ENCODE results near the gene RIMS4.
"Not testable (repeated sequence)": the region's sequence is repeated elsewhere in the genome, so short reads cannot be mapped to it uniquely, and the experiment has no call there.

Gene RIMS4

DNA sequence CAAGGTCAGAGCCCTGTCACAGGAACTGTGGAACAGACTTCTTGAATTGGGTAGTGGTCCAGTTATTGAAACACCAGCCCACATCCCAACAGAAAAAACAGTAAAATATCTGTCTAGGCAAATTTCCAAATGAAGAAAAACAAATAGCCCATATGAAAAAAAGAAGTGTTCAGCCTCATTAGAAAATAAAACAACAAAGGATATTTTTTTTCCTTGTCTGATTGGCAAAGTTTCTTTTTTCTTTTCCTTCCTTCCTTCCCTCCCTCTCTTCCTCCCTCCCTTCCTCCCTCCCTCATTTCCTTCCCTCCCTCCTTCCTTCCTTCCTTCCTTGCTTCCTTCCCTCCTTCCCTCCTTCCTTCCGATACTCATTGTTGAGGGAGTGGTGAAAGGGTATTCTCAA is 20.6 kb upstream of the RIMS4 start:
- DNase-seq (ENCODE audit: low read depth in 1 of 2, low spot score in 1 of 2), result no peak

GRCh38 chr20:44830523-44830922 is 20.2 kb upstream of the RIMS4 start:
- no peak for DNase-seq (ENCODE audit: low read depth in 1 of 2, low spot score in 1 of 2)

GRCh38 chr20:44829688-44830087 is 19.3 kb upstream of the RIMS4 start:
- DNase-seq (ENCODE audit: low read depth in 1 of 2, low spot score in 1 of 2), result no peak

DNA sequence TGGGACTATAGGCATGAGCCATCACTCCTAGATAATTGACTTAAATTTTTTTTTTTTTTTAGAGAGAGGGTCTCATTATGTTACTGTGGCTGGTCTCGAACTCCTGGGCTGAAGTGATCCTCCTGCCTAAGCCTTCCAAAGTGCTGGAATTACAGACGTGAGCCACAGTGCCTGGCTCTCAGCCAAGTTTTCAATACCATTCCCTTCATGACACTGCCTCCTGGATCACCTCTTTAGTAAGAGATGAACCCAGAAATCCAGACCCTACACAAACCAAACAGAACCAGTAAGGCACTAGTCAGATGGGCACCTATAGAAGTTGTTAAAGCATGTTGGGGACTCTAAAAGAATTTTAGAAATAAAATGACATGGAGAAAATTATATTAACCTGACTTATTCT is 18.3 kb upstream of the RIMS4 start:
- DNase-seq (ENCODE audit: low read depth in 1 of 2, low spot score in 1 of 2), result no peak

- DNase-seq (ENCODE audit: low read depth in 1 of 2, low spot score in 1 of 2), result no peak
Observed at GRCh38 chr20:44827401-44827800, 17.1 kb upstream of the RIMS4 start.

- DNase-seq (ENCODE audit: low read depth in 1 of 2, low spot score in 1 of 2), result not testable (repeated sequence)
Observed at GRCh38 chr20:44821576-44821975, 11.2 kb upstream of the RIMS4 start.

DNA sequence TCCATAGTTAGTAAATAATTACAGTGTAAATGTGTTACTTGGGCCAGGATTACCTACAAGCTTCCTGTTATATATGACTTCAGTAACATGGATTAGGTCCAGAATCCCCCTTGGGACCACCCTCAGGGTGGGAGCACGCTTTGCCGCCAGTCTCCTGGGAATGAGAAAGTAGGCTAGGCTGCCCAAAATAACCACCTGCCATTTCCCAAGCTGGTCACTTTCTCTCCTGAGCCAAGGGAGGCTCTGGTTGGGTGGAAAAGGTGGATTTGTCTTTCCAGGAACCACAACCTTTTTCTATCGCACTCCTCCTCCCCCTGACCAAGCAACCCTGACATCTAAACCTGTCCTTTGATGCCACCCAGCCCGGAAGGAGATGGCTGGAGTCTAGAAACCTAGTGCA is 9.6 kb upstream of the RIMS4 start:
- DNase-seq (ENCODE audit: low read depth in 1 of 2, low spot score in 1 of 2), result no peak

DNA sequence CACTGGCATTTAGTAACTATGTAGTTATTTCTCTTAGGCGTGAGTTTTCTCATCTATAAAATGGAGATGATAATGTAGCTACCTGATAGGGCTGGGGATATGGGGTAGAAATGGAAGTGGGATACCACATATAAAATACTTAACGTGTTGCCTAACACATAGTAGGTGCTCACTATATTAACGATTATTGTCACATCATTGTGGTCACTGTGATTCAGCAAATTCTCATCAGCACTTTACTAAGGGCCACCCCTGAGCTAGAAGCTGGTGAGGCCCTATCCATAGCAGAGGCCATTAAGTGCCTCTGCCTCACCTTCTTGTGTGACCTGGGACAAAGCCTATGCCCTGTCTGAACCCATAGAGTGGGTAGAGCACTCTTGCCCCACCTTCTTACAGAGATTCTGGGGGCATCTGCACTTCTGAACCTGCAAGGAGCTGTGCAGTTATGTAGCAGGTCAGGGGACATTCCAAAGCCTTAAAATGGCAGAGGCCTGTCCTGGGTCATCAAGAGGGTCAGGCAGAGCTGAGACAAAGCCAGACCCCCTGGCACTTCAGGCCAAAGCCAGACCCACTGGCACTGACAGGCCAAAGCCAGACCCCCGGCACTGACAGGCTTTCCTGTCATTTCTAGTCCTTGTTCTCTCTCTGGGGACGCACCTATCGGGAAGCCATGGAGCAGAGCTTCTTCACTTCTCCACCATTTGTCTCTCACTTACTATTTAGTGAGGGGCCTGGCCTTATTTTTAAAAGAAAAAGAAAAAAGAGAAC is 7.0 kb upstream of the RIMS4 start:
- no peak for DNase-seq (ENCODE audit: low read depth in 1 of 2, low spot score in 1 of 2)

GRCh38 chr20:44814937-44815336 is 4.6 kb upstream of the RIMS4 start:
- DNase-seq (ENCODE audit: low read depth in 1 of 2, low spot score in 1 of 2), result no peak

DNA sequence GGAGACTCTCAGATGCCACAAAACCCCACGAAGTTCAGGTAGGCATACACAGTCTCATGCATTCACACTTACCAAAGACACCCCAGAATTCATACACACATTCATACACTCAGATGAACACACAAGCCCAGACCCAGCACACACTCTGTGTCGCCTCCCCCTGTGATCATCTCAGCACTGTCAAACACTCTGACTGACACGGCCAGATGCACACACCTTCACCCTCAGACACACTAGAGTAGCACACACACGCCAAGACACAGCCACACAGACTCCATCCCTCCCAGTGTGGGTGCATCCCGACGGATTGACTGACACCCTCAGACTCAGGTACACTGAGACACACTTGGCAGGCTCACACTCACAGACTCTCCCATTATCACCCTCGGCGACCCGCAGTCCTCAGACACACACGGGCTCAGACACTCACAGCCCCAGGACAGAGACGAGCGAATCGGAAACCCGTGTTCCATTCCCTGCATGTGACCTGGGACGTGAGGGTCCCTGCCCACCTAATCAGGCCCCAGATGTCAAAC is 872 bp upstream of the RIMS4 start:
- no peak for DNase-seq (ENCODE audit: low read depth in 1 of 2, low spot score in 1 of 2)

- no peak for DNase-seq (ENCODE audit: low read depth in 1 of 2, low spot score in 1 of 2)
Observed at GRCh38 chr20:44810061-44810390, 320 bp downstream of the RIMS4 start.

DNA sequence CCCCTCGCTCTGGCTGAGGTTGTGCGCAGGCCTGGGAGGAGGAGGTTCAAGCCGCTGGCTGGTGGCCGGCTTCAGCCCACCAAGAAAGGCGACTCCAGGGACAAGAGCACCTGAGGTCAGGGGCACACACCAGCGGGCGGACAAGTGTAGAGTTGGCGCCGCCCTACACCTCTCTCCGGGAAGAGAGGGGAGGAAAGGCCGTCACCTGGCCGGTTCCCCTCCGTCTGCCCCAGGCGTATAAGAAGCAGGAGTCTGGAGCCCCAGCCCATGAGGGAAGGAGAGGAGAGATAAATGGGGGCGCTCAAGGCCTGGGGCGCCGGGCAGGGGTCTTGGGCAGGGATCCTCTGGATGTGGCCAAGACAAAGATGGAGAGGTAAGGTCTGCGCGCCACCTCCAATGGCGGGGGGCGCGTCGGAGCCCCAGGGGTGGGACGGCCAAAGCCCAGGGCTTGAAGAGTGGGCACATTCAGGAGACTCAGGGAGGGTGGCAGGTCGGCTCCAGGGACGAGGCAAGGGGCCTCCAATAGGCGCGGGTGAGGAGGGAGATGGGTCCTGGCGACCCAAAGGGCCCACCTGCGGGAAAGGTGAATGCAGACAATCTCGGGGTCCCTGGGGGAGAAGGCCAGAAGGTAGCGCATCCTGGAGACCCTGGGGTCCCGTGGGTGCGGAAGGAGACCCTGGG is 826 bp downstream of the RIMS4 start:
- DNase-seq (ENCODE audit: low read depth in 1 of 2, low spot score in 1 of 2), result no peak

DNA sequence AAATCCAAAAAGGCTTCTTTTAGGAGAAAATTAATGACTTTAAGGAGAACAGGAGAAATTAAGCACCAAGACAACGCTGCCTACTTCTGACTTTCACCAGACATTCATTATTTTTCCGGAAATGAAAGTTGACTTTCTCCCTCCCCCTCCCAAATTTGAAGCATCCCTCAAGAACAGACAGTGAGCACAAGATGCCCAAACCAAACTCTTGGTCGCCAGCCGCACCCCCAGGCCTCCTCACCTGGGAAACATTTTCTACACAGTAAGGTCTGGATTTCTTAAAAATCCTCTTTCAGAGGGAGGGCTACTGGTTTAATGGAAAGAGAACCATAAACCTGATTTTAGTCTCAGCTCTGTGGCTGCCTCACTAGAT is 2.7 kb downstream of the RIMS4 start:
- DNase-seq (ENCODE audit: low read depth in 1 of 2, low spot score in 1 of 2), result no peak

DNA sequence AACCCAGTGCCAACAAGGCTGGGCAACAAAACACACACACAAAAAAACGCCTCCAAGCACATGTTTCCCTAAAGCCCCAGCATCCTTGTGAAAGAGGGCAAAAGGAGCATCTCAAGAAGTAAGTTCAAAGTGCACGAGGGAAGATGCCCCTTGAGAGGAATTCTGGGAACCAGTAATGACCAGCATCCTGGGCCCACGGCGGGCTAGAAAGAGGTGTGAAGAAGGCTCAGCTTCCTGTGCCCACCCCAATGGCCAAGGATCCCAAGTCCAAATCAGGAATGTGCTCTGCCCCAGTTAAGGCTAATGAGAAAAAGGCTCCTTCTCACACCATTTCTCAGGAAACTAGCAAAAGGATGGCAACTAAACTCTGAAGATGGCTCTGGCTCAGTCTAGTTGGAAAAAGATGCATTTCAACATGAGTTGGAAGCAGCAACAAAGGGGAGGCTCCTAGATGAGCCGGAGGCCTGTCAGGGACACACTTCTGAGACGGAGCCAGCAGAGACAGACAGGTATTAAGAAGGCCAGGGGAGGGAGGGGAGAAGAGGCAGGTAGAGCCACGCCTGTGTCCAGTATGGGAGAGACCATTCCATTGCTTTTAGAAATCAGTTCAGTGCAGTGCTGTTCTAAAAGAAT is 3.2 kb downstream of the RIMS4 start:
- DNase-seq (ENCODE audit: low read depth in 1 of 2, low spot score in 1 of 2), result no peak

DNA sequence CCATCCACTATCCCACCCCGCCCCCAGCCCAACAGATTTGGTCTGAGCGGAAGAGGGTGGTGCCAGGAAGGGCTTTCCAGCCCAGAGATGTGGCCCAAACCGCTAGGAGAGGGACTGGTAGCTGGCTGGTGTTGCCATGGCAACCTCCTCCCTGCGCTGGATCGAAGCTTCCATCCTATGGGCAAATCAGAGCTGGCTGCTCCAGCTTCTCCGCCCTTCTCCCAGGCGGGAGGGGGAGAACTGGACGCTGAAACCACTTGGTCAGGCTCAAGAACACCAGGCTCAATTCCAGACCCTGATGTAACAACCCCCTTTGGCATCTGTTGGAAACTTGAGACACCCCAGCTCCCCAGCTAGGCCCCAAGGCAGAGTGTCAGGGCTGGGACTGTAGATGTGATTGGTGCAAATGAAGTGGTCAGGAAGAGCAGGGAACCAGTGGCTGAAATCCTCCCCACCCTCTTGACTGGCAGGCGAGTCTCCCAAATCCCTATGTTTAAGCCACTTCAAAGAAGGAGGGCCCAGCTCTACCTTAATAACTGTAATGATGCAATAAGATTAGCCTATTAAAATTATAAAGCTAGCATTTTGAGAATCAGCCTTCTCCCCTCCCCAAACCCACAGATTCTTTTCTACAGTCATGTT is 4.2 kb downstream of the RIMS4 start:
- no peak for DNase-seq (ENCODE audit: low read depth in 1 of 2, low spot score in 1 of 2)

DNA sequence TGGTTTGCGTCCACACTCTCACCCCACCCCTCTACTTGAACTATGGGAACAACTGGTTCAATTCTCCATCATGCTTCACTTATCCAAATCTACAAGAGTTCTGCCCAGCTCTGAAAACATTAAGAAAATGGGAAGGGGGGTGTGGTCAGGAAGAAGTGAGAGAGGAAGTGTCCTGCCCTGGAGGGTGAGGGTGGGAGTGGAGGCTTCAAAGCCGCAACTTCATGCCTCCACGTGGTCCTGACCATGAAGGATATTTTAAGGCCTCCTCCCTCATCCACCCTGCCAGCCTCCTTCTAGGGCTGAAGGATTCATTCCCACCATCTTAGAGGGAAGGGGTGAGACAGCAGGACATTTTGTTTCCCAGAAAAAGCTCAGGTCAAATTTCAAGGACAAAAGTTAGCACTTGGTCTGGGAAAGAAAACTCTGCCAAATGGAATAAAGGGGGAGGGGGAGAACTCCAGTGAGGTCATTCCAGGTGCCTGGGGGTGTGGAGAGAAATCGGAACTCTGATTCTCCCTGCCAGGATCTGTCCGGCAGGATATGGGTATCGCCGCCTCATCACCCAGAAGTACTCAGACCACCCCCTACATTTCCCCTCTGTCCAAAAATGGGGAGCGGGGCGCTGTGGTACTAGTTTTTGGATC is 4.9 kb downstream of the RIMS4 start:
- DNase-seq (ENCODE audit: low read depth in 1 of 2, low spot score in 1 of 2), result no peak

- DNase-seq (ENCODE audit: low read depth in 1 of 2, low spot score in 1 of 2), result no peak
Observed at GRCh38 chr20:44803383-44803941, 6.9 kb downstream of the RIMS4 start.

DNA sequence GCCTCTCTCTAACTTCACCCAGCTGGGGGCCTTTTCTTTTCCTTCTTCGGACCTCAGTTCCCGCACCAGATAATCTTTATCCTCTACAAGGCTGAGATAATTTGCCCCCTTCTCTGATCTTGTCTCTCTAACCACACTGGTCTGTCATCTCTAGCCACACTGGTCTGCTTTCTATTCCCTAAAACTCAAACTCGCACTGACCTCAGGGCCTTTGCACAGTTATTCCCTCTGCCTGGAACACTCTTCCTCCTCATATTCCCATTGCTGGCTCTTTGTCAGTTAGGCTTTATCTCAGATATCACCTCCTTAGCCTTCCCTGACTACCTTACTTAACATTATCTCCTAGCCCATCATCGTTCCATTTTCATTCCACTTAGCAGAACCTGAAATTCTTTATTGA is 7.6 kb downstream of the RIMS4 start:
- no peak for DNase-seq (ENCODE audit: low read depth in 1 of 2, low spot score in 1 of 2)

- DNase-seq (ENCODE audit: low read depth in 1 of 2, low spot score in 1 of 2), result no peak
Observed at GRCh38 chr20:44800391-44801046, 9.8 kb downstream of the RIMS4 start.

DNA sequence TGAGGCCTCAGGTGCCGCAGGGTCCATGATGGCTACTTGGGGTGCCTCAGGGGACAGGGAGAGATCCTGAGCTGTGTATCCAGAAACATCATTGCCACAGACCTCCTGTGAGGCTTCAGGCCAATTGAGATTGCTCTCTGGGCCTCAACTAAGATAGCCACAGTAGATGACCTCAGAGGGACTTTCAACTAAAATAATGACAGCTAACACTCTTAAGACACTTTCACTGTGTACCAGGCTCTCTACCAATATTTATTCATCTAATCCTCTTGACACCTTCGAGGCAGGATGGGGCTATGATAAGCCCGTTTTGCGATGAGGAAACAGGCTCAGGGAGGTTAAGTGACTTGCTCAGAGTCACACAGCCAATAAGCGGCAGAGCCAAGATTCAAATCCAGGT is 10.7 kb downstream of the RIMS4 start:
- DNase-seq (ENCODE audit: low read depth in 1 of 2, low spot score in 1 of 2), result no peak

Data from activated T-helper 1 cell treated with anti-CD3 and anti-CD28 coated beads, Interleukin-2, amount 50 U/mL, for 16 hours (primary cell).